Thoracic aorta (tissue), 2 donors: Measurements from ENCODE around the gene LMCD1. TPM values are rescaled to one million over a fixed set of nuclear protein-coding genes. Genes with fewer than 3 reads are reported as not detected.

Source experiments
- ATAC-seq: fragments of 150-250 bp; one replicate; pipeline ENCODE4 v1.8.0; 2017; ENCODE audit warnings: low read depth; ENCODE audit not compliant: insufficient number of reproducible peaks, low FRiP score
- DNase-seq: peaks from one replicate; pipeline ENCODE4 v3.0.0-alpha.2; 2020; ENCODE audit warnings: low spot score
- H3K27ac ChIP-seq, 2 donors: fragments of 200-600 bp; sonication (generic); 1 replicate in 1 of 2; 2 replicates in 1 of 2; pipeline ENCODE4 v1.5.1; 2016; ENCODE audit warnings: mild to moderate bottlenecking in 2 of 2, moderate library complexity in 2 of 2
- H3K27me3 ChIP-seq: fragments of 200-600 bp; sonication (generic); replicated peaks from 2 replicates; pipeline ENCODE4 v1.6.0; 2016; ENCODE audit warnings: mild to moderate bottlenecking; ENCODE audit not compliant: insufficient read depth
- H3K36me3 ChIP-seq: fragments of 200-600 bp; sonication (generic); one replicate; pipeline ENCODE4 v1.5.1; 2016
- H3K4me1 ChIP-seq, 2 donors: fragments of 200-600 bp; sonication (generic); 1 replicate in 1 of 2; 2 replicates in 1 of 2; pipeline versions ENCODE4 v1.5.1 to v1.6.0; 2016; ENCODE audit warnings: low read depth in 2 of 2, mild to moderate bottlenecking in 1 of 2; ENCODE audit not compliant: control insufficient read depth in 1 of 2
- H3K4me3 ChIP-seq: fragments of 200-600 bp; sonication (generic); 2 replicates; pipeline ENCODE4 v1.5.1; 2016; ENCODE audit warnings: mild to moderate bottlenecking
- H3K9me3 ChIP-seq: fragments of 200-600 bp; sonication (generic); 2 replicates; pipeline ENCODE4 v1.5.1; 2016
- CTCF ChIP-seq: fragments of 200-600 bp; sonication (generic); IDR thresholded peaks from one replicate; pipeline ENCODE4 v1.5.1; 2019; ENCODE audit warnings: antibody characterized with exemption
- total RNA-seq, 2 donors: library from RNA; depleted of rRNA; stranded (reverse); fragments of >200 nt; gene quantifications; one replicate each; pipeline versions ENCODE4 v1.1.0 to v1.2.3, GENCODE V29; 2016

Gene LMCD1
- total RNA-seq, 2 donors from 2014 or later, result 813 to 852 TPM

- Histone ChIP-seq H3K4me1 (peaks cover 19 to 60% of the 10 kb centered on the region in 2 donors), H3K9me3 (no peaks in the 10 kb centered on the region), H3K4me3 (no peak overlapping the region), H3K27ac (no peak overlapping the region), H3K36me3 (peaks cover 64% of the 10 kb centered on the region), H3K27me3 (no peaks in the 10 kb centered on the region)
- ATAC-seq, result no peak
- TF ChIP-seq CTCF, result no peak
- no peak for DNase-seq
Measured at GRCh38 chr3:8546609-8547008, 45.0 kb downstream of the LMCD1 start.

- no peak for DNase-seq
Measured at GRCh38 chr3:8548502-8549275, 47.1 kb downstream of the LMCD1 start.

GRCh38 chr3:8549354-8549753, 47.7 kb downstream of the LMCD1 start:
- Histone ChIP-seq H3K27ac (peak overlapping the region; percentile 61 to 81), H3K27me3 (no peaks in the 10 kb centered on the region), H3K4me1 (peaks cover 40 to 70% of the 10 kb centered on the region in 2 donors), H3K36me3 (peaks cover 57% of the 10 kb centered on the region), H3K4me3 (no peak overlapping the region), H3K9me3 (no peaks in the 10 kb centered on the region)
- DNase-seq (no peak), ATAC-seq (no peak)
- no peak for TF ChIP-seq CTCF

More at GRCh38 chr3:8548502-8549275, 47.1 kb downstream of the LMCD1 start:
- H3K4me1 ChIP-seq, result peaks cover 34 to 63% of the 10 kb centered on the region in 2 donors
- TF ChIP-seq CTCF, result no peak
- no peak overlapping the region for H3K4me3 ChIP-seq
- no peaks in the 10 kb centered on the region for H3K27me3 ChIP-seq
- H3K36me3 ChIP-seq, result peaks cover 64% of the 10 kb centered on the region
- no peak for ATAC-seq
- H3K9me3 ChIP-seq, result no peaks in the 10 kb centered on the region
- peak overlapping the region; percentile 61 to 81 for H3K27ac ChIP-seq

GRCh38 chr3:8550611-8551010, 49.0 kb downstream of the LMCD1 start:
- Histone ChIP-seq H3K27ac (peak overlapping the region; percentile 61 to 81), H3K36me3 (peaks cover 46% of the 10 kb centered on the region), H3K27me3 (no peaks in the 10 kb centered on the region), H3K9me3 (no peaks in the 10 kb centered on the region), H3K4me1 (peaks cover 53 to 83% of the 10 kb centered on the region in 2 donors), H3K4me3 (no peak overlapping the region)
- ATAC-seq, result no peak
- DNase-seq, result no peak
- TF ChIP-seq CTCF, result no peak

GRCh38 chr3:8552223-8552762, 50.7 kb downstream of the LMCD1 start:
- H3K36me3 ChIP-seq, result peaks cover 40% of the 10 kb centered on the region
- no peak overlapping the region for H3K4me3 ChIP-seq
- DNase-seq (no peak), ATAC-seq (no peak)
- H3K9me3 ChIP-seq, result no peaks in the 10 kb centered on the region
- H3K4me1 ChIP-seq, result peaks cover 57 to 91% of the 10 kb centered on the region in 2 donors
- H3K27me3 ChIP-seq, result no peaks in the 10 kb centered on the region
- TF ChIP-seq CTCF, result no peak
- peak overlapping the region; percentile 61 to 81 for H3K27ac ChIP-seq
